ENCODE data around the gene SELENOM.

SELENOM gene

DNA sequence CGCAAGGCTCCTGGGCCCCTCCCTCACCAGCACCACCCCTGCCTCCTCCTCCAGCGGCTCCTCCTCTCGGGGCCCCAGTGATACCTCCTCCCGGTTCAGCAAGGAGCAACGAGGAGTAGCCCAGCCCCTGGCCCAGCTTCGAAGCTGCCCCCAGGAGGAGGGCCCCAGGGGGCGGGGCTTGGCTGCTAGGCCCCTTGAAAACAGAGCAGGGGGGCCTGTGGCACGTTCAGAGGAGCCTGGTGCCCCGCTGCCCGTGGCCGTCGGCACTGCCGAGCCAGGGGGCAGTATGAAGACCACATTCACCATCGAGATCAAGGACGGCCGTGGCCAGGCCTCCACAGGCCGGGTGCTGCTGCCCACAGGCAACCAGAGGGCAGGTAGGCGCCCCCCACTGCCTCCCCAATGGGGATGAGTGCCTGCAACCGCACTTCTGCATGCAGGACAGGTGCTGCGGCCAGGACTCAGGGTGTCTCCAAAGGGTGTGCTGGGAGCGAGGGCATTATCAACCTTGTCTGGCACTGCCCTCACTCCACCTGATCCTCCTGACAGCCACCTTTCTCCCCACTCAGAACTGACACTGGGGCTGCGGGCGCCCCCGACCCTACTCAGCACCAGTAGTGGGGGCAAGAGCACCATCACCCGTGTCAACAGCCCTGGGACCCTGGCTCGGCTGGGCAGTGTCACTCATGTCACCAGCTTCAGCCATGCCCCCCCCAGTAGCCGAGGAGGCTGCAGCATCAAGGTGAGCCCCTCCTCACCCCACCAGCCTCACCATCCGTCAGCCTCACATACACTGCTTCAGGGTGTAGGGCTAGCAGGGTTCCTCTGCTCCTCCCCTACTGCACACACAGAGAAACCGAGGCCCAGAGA is 16.0 kb downstream of the SELENOM start:
- H3K27ac ChIP-seq: no peak overlapping the region
- TF ChIP-seq, protein P1, sequence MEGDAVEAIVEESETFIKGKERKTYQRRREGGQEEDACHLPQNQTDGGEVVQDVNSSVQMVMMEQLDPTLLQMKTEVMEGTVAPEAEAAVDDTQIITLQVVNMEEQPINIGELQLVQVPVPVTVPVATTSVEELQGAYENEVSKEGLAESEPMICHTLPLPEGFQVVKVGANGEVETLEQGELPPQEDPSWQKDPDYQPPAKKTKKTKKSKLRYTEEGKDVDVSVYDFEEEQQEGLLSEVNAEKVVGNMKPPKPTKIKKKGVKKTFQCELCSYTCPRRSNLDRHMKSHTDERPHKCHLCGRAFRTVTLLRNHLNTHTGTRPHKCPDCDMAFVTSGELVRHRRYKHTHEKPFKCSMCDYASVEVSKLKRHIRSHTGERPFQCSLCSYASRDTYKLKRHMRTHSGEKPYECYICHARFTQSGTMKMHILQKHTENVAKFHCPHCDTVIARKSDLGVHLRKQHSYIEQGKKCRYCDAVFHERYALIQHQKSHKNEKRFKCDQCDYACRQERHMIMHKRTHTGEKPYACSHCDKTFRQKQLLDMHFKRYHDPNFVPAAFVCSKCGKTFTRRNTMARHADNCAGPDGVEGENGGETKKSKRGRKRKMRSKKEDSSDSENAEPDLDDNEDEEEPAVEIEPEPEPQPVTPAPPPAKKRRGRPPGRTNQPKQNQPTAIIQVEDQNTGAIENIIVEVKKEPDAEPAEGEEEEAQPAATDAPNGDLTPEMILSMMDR (conservative IDR thresholded peaks at IDR 0.05; ENCODE audit: low read depth): no peak
- POLR2A ChIA-PET (ENCODE audit: low non-redundant PET): no interaction called here
- DNase-seq (ENCODE audit: low spot score): no peak
- CTCF ChIA-PET: no interaction called here

DNA sequence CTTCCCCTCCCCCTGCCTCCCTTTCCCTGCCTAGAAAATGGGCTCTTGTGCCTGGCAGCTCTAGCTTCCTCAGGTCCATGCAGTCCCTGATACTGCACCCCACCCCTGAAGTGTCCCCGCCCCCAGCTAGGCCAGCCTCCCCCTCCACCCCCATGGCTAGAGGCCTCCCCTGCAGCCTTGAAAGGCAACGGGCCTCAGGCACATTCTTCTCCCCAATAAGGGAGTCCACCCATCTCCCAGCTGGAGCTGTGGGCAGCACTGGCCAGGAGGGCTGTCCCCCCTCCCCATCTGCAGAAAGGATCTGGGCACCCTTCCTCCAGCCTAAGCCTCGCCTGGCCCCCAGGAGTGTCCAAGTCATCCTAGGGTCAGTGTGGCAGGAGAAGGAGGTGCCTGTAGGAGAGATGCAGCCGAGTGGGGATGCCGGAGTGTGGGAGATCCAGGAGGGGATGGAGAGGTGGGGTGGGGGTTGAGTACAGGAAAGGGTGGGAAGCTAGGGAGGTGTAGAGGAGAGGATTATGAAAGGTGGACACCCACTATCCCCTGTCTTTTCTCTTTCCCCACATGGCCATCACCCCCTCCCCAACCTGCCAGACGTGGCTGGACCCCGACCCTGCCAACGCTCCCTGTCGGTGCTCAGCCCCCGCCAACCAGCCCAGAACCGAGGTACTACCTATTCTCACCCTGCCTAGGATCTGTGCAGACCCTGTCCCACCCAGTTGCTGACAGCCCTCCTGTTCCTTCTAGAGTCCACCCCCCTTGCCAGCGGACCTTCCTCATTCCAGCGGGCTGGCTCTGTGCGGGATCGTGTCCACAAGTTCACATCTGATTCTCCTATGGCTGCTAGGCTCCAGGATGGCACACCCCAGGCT is 16.9 kb downstream of the SELENOM start:
- DNase-seq (ENCODE audit: low spot score): no peak
- H3K27ac ChIP-seq: peak overlapping the region; percentile 10; the same call in 1 of the 2 replicates
- ChIA-PET CTCF (no interaction called here), POLR2A (ENCODE audit: low non-redundant PET) (no interaction called here)
- TF ChIP-seq, protein P1 (conservative IDR thresholded peaks at IDR 0.05; ENCODE audit: low read depth): no peak

DNA sequence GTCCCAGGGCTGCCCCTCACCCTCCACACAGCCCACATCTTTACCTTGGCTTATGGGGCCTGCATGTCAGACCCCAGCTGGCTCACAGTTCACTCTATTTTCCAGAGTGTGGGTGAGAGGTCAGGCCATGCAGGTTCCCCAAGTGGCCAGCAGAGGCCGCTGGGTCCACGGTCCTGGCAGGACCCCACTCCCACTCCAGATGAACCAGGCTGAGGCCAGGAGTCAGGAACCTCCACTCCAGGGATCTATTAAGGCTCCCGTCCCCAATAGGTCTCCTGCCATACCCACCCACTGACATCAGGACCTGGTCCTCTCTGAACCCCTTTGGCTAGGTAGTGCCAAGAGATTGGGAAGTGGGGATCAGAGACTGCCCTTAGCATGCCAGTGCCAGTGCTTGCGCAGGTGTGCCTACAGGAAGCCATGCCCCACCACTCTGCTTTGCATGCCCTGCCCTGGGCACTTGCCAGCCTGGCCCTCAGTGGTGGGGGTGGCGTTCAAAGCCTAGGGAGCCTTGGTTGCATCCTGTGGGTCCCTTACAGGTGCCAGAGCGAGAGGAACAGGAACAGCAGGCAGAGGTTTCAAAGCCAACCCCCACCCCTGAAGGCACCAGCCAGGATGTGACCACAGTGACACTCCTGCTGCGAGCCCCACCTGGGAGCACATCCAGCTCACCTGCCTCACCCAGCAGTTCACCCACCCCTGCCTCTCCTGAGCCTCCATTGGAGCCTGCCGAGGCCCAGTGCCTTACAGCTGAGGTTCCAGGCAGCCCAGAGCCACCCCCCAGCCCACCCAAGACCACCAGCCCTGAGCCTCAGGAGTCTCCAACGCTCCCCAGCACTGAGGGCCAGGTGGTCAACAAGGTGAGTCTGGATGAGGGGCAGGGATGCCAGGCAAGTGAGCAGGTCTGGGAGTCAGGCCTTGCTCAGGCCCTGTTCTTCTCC is 17.9 kb downstream of the SELENOM start:
- POLR2A ChIA-PET (ENCODE audit: low non-redundant PET): no interaction called here
- H3K27ac ChIP-seq: peak overlapping the region; percentile 86
- DNase-seq (ENCODE audit: low spot score): no peak
- CTCF ChIA-PET: interaction anchor here (0.6 to 0.7 kb wide), 3 partner anchors 66 to 101 kb away, joined by 3 to 4 read pairs (median 4); no protein-coding TSS in a partner anchor
- TF ChIP-seq, protein P1 (conservative IDR thresholded peaks at IDR 0.05; ENCODE audit: low read depth): peak; percentile 84

DNA sequence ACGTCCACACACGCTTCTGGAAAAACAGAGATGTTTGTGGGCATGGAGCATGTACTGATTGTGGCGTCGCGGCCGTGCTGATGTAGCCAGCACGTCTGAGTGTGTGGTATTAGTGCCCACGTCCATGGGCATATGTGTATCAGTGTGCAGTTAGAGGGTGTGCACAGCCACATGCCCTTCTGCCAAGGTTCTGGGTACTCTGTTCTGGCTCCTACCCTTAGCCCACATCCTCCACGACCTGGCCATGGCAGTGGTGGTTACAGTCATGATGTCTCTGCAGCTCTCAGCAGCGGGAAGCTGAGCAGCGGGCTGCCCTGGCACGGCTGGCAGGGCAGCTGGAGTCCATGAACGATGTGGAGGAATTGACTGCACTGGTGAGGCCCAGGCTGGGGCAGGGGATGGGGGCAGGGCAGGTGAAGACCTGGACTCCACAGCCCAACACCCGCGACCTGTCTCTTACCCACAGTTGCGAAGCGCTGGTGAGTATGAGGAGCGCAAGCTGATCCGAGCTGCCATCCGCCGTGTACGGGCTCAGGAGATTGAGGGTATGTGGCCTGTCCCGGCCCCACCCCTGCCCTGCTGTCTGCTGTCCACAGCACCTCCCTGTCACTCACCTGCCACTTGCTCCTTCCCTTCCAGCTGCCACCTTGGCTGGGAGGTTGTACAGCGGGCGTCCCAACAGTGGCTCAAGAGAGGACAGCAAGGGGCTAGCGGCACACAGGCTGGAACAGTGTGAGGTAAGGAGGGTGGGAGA is 19.0 kb downstream of the SELENOM start:
- peak overlapping the region; percentile 86 for H3K27ac ChIP-seq
- TF ChIP-seq, protein P1 (conservative IDR thresholded peaks at IDR 0.05; ENCODE audit: low read depth): no peak
- ChIA-PET POLR2A (ENCODE audit: low non-redundant PET) (no interaction called here), CTCF (interaction anchor here (0.6 to 0.7 kb wide), 3 partner anchors 67 to 102 kb away, joined by 3 to 4 read pairs (median 4); no protein-coding TSS in a partner anchor)
- no peak for DNase-seq (ENCODE audit: low spot score)

DNA sequence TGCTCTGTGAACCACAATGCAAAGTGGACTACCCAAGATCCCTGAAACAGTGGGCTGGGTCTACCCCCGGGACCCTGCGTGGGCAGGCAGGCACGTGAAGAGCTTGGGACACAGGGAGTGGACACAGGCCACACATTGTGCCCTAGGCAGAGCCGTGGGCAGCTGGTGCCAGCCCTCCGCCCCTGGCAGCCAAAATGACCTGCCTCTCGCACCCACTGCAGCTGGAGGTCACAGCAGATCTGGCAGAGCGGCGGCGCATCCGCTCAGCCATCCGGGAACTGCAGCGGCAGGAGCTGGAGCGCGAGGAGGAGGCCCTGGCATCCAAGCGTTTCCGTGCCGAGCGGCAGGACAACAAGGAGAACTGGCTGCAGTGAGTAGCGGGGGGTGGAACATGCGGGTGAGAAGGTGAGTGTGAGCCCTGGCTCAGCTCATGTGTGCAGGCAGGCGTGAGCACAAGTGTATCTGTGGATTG is 19.6 kb downstream of the SELENOM start:
- ChIA-PET POLR2A (ENCODE audit: low non-redundant PET) (no interaction called here), CTCF (no interaction called here)
- DNase-seq (ENCODE audit: low spot score): no peak
- TF ChIP-seq, protein P1 (conservative IDR thresholded peaks at IDR 0.05; ENCODE audit: low read depth): no peak
- H3K27ac ChIP-seq: peak overlapping the region; percentile 86

Data from RWPE1 (cell line).